BLaER1 treated with 17β-estradiol and CSF1 and Interleukin-3, amounts not matched to agents 10 nM and 100 nM (cell line): ENCODE results near the gene SPRN.
A peak's percentile ranks its signal among the peaks of the same experiment; 100 is the strongest.
"Not testable (repeated sequence)": the region's sequence is repeated elsewhere in the genome, so short reads cannot be mapped to it uniquely, and the experiment has no call there.

Experiments used
- H3K27ac ChIP-seq, 11 experiments: shearing (Covaris generic); formaldehyde crosslinking; 2 replicates each; pipeline ENCODE4 v1.8.1; 2022
- H3K27me3 ChIP-seq, 11 experiments: shearing (Covaris generic); formaldehyde crosslinking; 2 replicates each; pipeline ENCODE4 v1.8.1; 2022
- H3K36me3 ChIP-seq, 11 experiments: shearing (Covaris generic); formaldehyde crosslinking; 2 replicates each; pipeline ENCODE4 v1.8.1; 2022
- H3K4me1 ChIP-seq, 10 experiments: shearing (Covaris generic); formaldehyde crosslinking; 2 replicates each; pipeline ENCODE4 v1.8.1; 2022
- H3K4me2 ChIP-seq, 11 experiments: shearing (Covaris generic); formaldehyde crosslinking; 2 replicates each; pipeline ENCODE4 v1.8.1; 2022
- H3K4me3 ChIP-seq, 10 experiments: shearing (Covaris generic); formaldehyde crosslinking; 2 replicates each; pipeline ENCODE4 v1.8.1; 2022
- H3K9ac ChIP-seq, 11 experiments: shearing (Covaris generic); formaldehyde crosslinking; 2 replicates each; pipeline ENCODE4 v1.8.1; 2022
- H3K9me3 ChIP-seq, 11 experiments: shearing (Covaris generic); formaldehyde crosslinking; replicated peaks in 1 of 11; 2 replicates each; pipeline ENCODE4 v1.8.1; 2022
- H4K20me1 ChIP-seq, 11 experiments: shearing (Covaris generic); formaldehyde crosslinking; 2 replicates each; pipeline ENCODE4 v1.8.1; 2022
- Cebpa-rat ChIP-seq, 11 experiments: shearing (Covaris generic); IDR thresholded peaks; 2 replicates each; pipeline ENCODE4 v1.8.1; 2022

Gene SPRN, protein sequence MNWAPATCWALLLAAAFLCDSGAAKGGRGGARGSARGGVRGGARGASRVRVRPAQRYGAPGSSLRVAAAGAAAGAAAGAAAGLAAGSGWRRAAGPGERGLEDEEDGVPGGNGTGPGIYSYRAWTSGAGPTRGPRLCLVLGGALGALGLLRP

GRCh38 chr10:133424601-133425000 is at the start of gene SPRN:
Gene SPRN (minus strand): TSS chr10:133424625. CDS start chr10:133423681, 944 bp downstream.
- H3K4me1 ChIP-seq = peaks cover 11 to 18% (median 15%) of the 10 kb centered on the region in 10 experiments; a peak in 18 of 20 replicates
- peaks cover 28 to 41% (median 40%) of the 10 kb centered on the region in 11 experiments; a peak in 21 of 22 replicates for H4K20me1 ChIP-seq
- H3K9me3 ChIP-seq, H3K27ac ChIP-seq: not testable (repeated sequence)
- peak within 1 kb of the TSS; percentile 75 to 90 (median 83) for H3K4me2 ChIP-seq
- H3K36me3 ChIP-seq = peaks cover 5 to 24% (median 12%) of the 10 kb centered on the region in 11 experiments; a peak in 21 of 22 replicates
- H3K4me3 ChIP-seq = peak within 1 kb of the TSS; percentile 44 to 62 (median 50)
- H3K27me3 ChIP-seq = peaks cover 32 to 50% (median 41%) of the 10 kb centered on the region in 11 experiments
- H3K9ac ChIP-seq = peak within 1 kb of the TSS in 6 of 11 experiments; percentile 35 to 63 (median 58); a peak in 7 of 22 replicates

DNA sequence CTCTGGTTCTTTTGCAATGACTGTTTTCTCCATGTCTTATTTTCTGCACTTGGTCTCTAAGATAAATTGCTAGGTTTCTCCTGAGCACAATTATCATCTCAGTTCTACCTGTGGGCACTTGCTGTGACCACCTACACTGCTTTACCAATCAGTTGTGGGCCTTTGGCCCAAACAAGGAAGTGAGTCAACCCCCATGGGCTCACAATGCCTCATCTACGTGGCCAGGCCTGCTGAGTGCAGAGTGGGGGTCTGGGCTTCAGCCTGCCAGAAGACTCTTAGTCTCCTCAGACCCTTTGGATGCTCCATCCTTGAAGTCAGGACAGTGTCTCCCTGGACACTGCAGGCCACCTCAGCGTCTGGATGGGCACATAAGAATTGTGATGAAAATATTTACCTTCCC is 49.6 kb upstream of the SPRN start:
- Histone ChIP-seq H4K20me1 (no peaks in the 10 kb centered on the region), H3K27me3 (peaks cover 0 to 8% (median 0%) of the 10 kb centered on the region in 11 experiments; a peak in 5 of 22 replicates), H3K27ac (no peak overlapping the region), H3K9me3 (peaks cover 0 to 6% (median 0%) of the 10 kb centered on the region in 11 experiments; a peak in 1 of 22 replicates), H3K4me1 (peaks cover 0 to 20% (median 8%) of the 10 kb centered on the region in 10 experiments; a peak in 12 of 20 replicates), H3K4me3 (no peak overlapping the region), H3K4me2 (no peak overlapping the region), H3K9ac (no peak overlapping the region), H3K36me3 (no peaks in the 10 kb centered on the region)
- TF ChIP-seq Cebpa-rat (IDR thresholded peaks at IDR 0.05) = no peak

- no peaks in the 10 kb centered on the region for H3K36me3 ChIP-seq
- peaks cover 0 to 6% (median 0%) of the 10 kb centered on the region in 11 experiments; a peak in 1 of 22 replicates for H3K9me3 ChIP-seq
- peaks cover 0 to 8% (median 0%) of the 10 kb centered on the region in 11 experiments; a peak in 5 of 22 replicates for H3K27me3 ChIP-seq
- no peak overlapping the region for H3K9ac ChIP-seq
- H3K4me2 ChIP-seq = peak overlapping the region in 6 of 11 experiments; percentile 14 to 60 (median 48); a peak in 9 of 22 replicates
- TF ChIP-seq Cebpa-rat (IDR thresholded peaks at IDR 0.05) = no peak
- no peak overlapping the region for H3K27ac ChIP-seq
- H3K4me1 ChIP-seq = peaks cover 0 to 20% (median 8%) of the 10 kb centered on the region in 10 experiments; a peak in 12 of 20 replicates
- no peak overlapping the region for H3K4me3 ChIP-seq
- no peaks in the 10 kb centered on the region for H4K20me1 ChIP-seq
Measured at GRCh38 chr10:133473270-133473669, 48.8 kb upstream of the SPRN start.

- Histone ChIP-seq H3K36me3 (no peaks in the 10 kb centered on the region; a peak in 1 of 22 replicates), H3K9me3 (peaks cover 0 to 6% (median 0%) of the 10 kb centered on the region in 11 experiments; a peak in 1 of 22 replicates), H3K4me3 (no peak overlapping the region), H3K4me1 (peaks cover 0 to 20% (median 8%) of the 10 kb centered on the region in 10 experiments; a peak in 12 of 20 replicates), H3K27ac (no peak overlapping the region), H3K4me2 (no peak overlapping the region), H4K20me1 (no peaks in the 10 kb centered on the region), H3K27me3 (peaks cover 0 to 4% (median 0%) of the 10 kb centered on the region in 11 experiments; a peak in 4 of 22 replicates), H3K9ac (no peak overlapping the region)
- no peak for TF ChIP-seq Cebpa-rat (IDR thresholded peaks at IDR 0.05)
Measured at GRCh38 chr10:133471300-133472109, 47.1 kb upstream of the SPRN start.

DNA sequence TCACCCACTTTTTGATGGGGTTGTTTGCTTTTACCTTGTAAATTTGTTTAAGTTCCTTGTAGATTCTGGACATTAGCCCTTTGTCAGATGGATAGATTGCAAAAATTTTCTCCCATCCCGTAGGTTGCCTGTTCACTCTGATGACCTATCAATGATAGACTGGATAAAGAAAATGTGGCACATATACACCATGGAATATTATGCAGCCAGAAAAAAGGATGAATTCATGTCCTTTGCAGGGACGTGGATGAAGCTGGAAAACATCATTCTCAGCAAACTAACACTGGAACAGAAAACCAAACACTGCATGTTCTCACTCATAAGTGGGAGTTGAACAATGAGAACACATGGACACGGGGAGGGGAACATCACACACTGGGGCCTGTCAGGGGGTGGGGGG is 44.8 kb upstream of the SPRN start:
- H3K4me1 ChIP-seq = peaks cover 0 to 18% (median 7%) of the 10 kb centered on the region in 10 experiments; a peak in 12 of 20 replicates
- H3K4me3 ChIP-seq, H3K36me3 ChIP-seq, H3K27me3 ChIP-seq, H3K9ac ChIP-seq, H3K9me3 ChIP-seq, H4K20me1 ChIP-seq, H3K27ac ChIP-seq, H3K4me2 ChIP-seq: not testable (repeated sequence)

GRCh38 chr10:133467286-133467911 is 43.0 kb upstream of the SPRN start:
- Histone ChIP-seq H3K4me1 (peaks cover 0 to 4% (median under 1%) of the 10 kb centered on the region in 10 experiments; a peak in 7 of 20 replicates), H4K20me1 (no peaks in the 10 kb centered on the region), H3K27me3 (no peaks in the 10 kb centered on the region), H3K4me2 (no peak overlapping the region), H3K9me3 (peaks cover 0 to 6% (median 0%) of the 10 kb centered on the region in 11 experiments; a peak in 4 of 22 replicates), H3K4me3 (no peak overlapping the region), H3K9ac (no peak overlapping the region), H3K27ac (no peak overlapping the region), H3K36me3 (no peaks in the 10 kb centered on the region; a peak in 1 of 22 replicates)
- no peak for TF ChIP-seq Cebpa-rat (IDR thresholded peaks at IDR 0.05)

- no peak overlapping the region for H3K27ac ChIP-seq
- no peak overlapping the region for H3K9ac ChIP-seq
- H3K4me3 ChIP-seq = no peak overlapping the region
- no peaks in the 10 kb centered on the region; a peak in 1 of 22 replicates for H3K36me3 ChIP-seq
- H3K9me3 ChIP-seq = peaks cover 0 to 6% (median 0%) of the 10 kb centered on the region in 11 experiments; a peak in 4 of 22 replicates
- TF ChIP-seq Cebpa-rat (IDR thresholded peaks at IDR 0.05) = no peak
- H4K20me1 ChIP-seq = no peaks in the 10 kb centered on the region
- H3K27me3 ChIP-seq = no peaks in the 10 kb centered on the region
- H3K4me2 ChIP-seq = no peak overlapping the region
- no peaks in the 10 kb centered on the region for H3K4me1 ChIP-seq
Measured at GRCh38 chr10:133466683-133467275, 42.4 kb upstream of the SPRN start.

GRCh38 chr10:133465950-133466474 is 41.6 kb upstream of the SPRN start:
- no peaks in the 10 kb centered on the region for H3K4me1 ChIP-seq
- no peak overlapping the region for H3K27ac ChIP-seq
- H4K20me1 ChIP-seq = no peaks in the 10 kb centered on the region
- no peak overlapping the region for H3K4me3 ChIP-seq
- no peaks in the 10 kb centered on the region; a peak in 1 of 22 replicates for H3K36me3 ChIP-seq
- TF ChIP-seq Cebpa-rat (IDR thresholded peaks at IDR 0.05) = no peak
- H3K9me3 ChIP-seq = peaks cover 0 to 6% (median 0%) of the 10 kb centered on the region in 11 experiments; a peak in 4 of 22 replicates
- H3K27me3 ChIP-seq = no peaks in the 10 kb centered on the region
- no peak overlapping the region for H3K4me2 ChIP-seq
- H3K9ac ChIP-seq = no peak overlapping the region
